ENCODE measurements around the gene SDK2. TPM values are rescaled to one million over a fixed set of nuclear protein-coding genes. Genes with fewer than 3 reads are reported as not detected.

Gene SDK2
- polyA plus RNA-seq, 1 experiment, result 0.01 TPM

GRCh38 chr17:73342050-73342522 lies 302.2 kb downstream of the SDK2 start:
- ChIA-PET CTCF (interaction anchor here (0.6 to 4.2 kb wide), 6 partner anchors 29 to 834 kb away, joined by 4 to 23 read pairs (median 5); no protein-coding TSS in a partner anchor), POLR2A (interaction anchor here (0.6 to 3.0 kb wide), 4 partner anchors 31 to 956 kb away, joined by 3 to 13 read pairs (median 6); partner anchors contain the start of gene CDC42EP4)
- H3K27me3 ChIP-seq (ENCODE audit: control insufficient read depth, insufficient read depth, low read length), result no peaks in the 10 kb centered on the region
- TF ChIP-seq CTCF (IDR thresholded peaks at IDR 0.05; ENCODE audit: low read depth, low read length), result no peak
- H3K4me3 ChIP-seq (ENCODE audit: low read depth, low read length), result no peak overlapping the region
- peak overlapping the region; percentile 92 for H3K27ac ChIP-seq (ENCODE audit: low read depth, low read length)
- no peak for DNase-seq (ENCODE audit: low read depth, low spot score)
- H3K9me3 ChIP-seq (ENCODE audit: control insufficient read depth, insufficient read depth, low read length), result no peaks in the 10 kb centered on the region; the same call in 1 of the 2 replicates

- POLR2A ChIA-PET, result interaction anchor here (0.6 to 1.0 kb wide), 2 partner anchors 31 to 955 kb away, joined by 3 to 8 read pairs; no protein-coding TSS in a partner anchor
- no peak for TF ChIP-seq CTCF (IDR thresholded peaks at IDR 0.05; ENCODE audit: low read depth, low read length)
- DNase-seq (ENCODE audit: low read depth, low spot score), result no peak
- CTCF ChIA-PET, result interaction anchor here (0.6 to 4.2 kb wide), 7 partner anchors 29 to 834 kb away, joined by 4 to 23 read pairs (median 4); no protein-coding TSS in a partner anchor
- H3K27me3 ChIP-seq (ENCODE audit: control insufficient read depth, insufficient read depth, low read length), result no peaks in the 10 kb centered on the region
- no peak overlapping the region for H3K4me3 ChIP-seq (ENCODE audit: low read depth, low read length)
- no peaks in the 10 kb centered on the region; the same call in 1 of the 2 replicates for H3K9me3 ChIP-seq (ENCODE audit: control insufficient read depth, insufficient read depth, low read length)
- H3K27ac ChIP-seq (ENCODE audit: low read depth, low read length), result peak overlapping the region; percentile 92
These were observed 302.7 kb downstream of the SDK2 start for GRCh38 chr17:73341350-73342049.

GRCh38 chr17:73340093-73340596 lies 304.1 kb downstream of the SDK2 start:
- no peaks in the 10 kb centered on the region; the same call in 1 of the 2 replicates for H3K9me3 ChIP-seq (ENCODE audit: control insufficient read depth, insufficient read depth, low read length)
- H3K27ac ChIP-seq (ENCODE audit: low read depth, low read length), result peak overlapping the region; percentile 68
- no peaks in the 10 kb centered on the region for H3K27me3 ChIP-seq (ENCODE audit: control insufficient read depth, insufficient read depth, low read length)
- peak; percentile 59 for TF ChIP-seq CTCF (IDR thresholded peaks at IDR 0.05; ENCODE audit: low read depth, low read length)
- POLR2A ChIA-PET, result no interaction called here
- H3K4me3 ChIP-seq (ENCODE audit: low read depth, low read length), result no peak overlapping the region
- DNase-seq (ENCODE audit: low read depth, low spot score), result peak; percentile 59
- CTCF ChIA-PET, result interaction anchor here (0.7 to 1.7 kb wide), 2 partner anchors 35 to 92 kb away, joined by 3 to 4 read pairs; no protein-coding TSS in a partner anchor

GRCh38 chr17:73338566-73339197 lies 305.6 kb downstream of the SDK2 start:
- TF ChIP-seq CTCF (IDR thresholded peaks at IDR 0.05; ENCODE audit: low read depth, low read length), result no peak
- ChIA-PET POLR2A (interaction anchor here (0.8 kb wide), 1 partner anchor 28 kb away, joined by 3 read pairs; no protein-coding TSS in a partner anchor), CTCF (interaction anchor here (1.1 kb wide), 1 partner anchor 28 kb away, joined by 5 read pairs; no protein-coding TSS in a partner anchor)
- peak overlapping the region; percentile 13 for H3K4me3 ChIP-seq (ENCODE audit: low read depth, low read length)
- no peak for DNase-seq (ENCODE audit: low read depth, low spot score)
- peak overlapping the region; percentile 90 for H3K27ac ChIP-seq (ENCODE audit: low read depth, low read length)
- no peaks in the 10 kb centered on the region; the same call in 1 of the 2 replicates for H3K9me3 ChIP-seq (ENCODE audit: control insufficient read depth, insufficient read depth, low read length)
- H3K27me3 ChIP-seq (ENCODE audit: control insufficient read depth, insufficient read depth, low read length), result no peaks in the 10 kb centered on the region

Measured in AG04450 (cell line).